Activated T-cell treated with anti-CD3 and anti-CD28 coated beads, Interleukin-2, amount 50 U/mL, for 4 hours (primary cell): ENCODE measurements around the gene TBX1. TPM values are rescaled to one million over a fixed set of nuclear protein-coding genes. Genes with fewer than 3 reads are reported as not detected.

ENCODE experiments used
- ATAC-seq, 2 donors: fragments of 200-7000 bp; cut with Tn5 transposase; one replicate each; pipeline ENCODE4 v1.10.0; 2021
- DNase-seq: peaks from one replicate; pipeline ENCODE4 v3.0.0-alpha.2; 2020
- H3K27me3 Mint-ChIP-seq: one replicate; pipeline ENCODE4 v1.8.0; 2021; ENCODE audit warnings: low read depth, mixed read lengths
- H3K36me3 Mint-ChIP-seq: one replicate; pipeline ENCODE4 v1.8.0; 2022; ENCODE audit warnings: mixed read lengths; ENCODE audit not compliant: insufficient read depth
- H3K4me1 Mint-ChIP-seq: one replicate; pipeline ENCODE4 v1.8.0; 2021; ENCODE audit warnings: low read depth, mixed read lengths
- H3K4me3 Mint-ChIP-seq: one replicate; pipeline ENCODE4 v1.8.0; 2021; ENCODE audit warnings: mild to moderate bottlenecking, moderate library complexity, mixed read lengths
- H3K9me3 Mint-ChIP-seq: one replicate; pipeline ENCODE4 v1.8.0; 2021; ENCODE audit warnings: mixed read lengths
- total RNA-seq, 3 donors: library from RNA; stranded (reverse); gene quantifications; one replicate each; pipeline ENCODE4 v1.2.1, GENCODE V29; 2021

Gene TBX1
- total RNA-seq, 3 donors from 2014 or later = not detected

DNA sequence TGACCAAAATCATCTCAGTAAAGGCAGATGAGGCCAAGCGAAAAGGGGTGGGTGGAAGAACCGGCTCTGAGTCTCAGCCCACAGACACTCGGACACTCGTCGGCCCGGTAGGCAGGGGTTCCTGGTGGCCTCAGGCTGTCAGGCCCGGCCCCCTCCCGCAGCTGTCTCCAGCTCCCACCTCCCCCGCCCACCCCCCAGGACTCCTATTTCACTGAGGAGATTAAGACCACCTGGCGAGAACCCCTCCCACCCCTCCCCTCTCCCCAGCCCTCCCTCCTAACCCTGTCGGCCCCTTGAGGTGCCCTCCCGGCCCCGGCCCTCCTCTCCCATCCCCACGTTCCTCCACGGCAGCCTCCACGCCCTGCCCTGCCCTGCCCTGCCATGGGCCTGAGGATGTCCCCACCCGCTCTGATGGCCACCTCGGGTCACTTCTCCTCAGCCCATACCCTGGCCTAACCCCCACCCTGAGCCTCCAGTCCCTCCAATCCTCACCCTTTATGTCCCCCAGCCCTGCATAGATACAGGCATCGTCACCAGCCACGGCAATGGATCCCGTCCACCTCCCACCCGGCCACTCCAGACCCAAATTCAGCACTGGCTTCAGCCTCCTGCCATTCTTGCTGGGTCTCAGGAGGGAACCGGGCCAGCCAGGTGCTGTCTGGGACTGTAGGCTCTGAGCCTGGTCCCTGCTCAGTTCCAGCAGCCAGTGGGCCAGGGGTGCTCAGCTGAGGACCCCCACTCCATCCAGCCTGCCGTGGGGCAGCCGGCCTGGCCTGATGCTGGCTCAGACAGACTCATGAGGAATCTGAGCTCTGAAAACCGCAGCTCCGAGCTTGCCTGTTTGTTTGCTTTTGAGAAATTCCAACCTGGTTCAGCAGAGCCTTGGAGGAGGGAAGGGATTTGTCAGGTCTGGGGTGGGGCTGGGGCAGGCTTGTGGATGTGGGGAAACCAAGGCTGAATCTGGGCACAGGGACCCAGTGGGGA, 9.8 kb upstream of the TBX1 start:
- no peaks in the 10 kb centered on the region for H3K9me3 Mint-ChIP-seq
- peaks cover 33% of the 10 kb centered on the region for H3K27me3 Mint-ChIP-seq
- H3K4me3 Mint-ChIP-seq = no peak overlapping the region
- H3K36me3 Mint-ChIP-seq = no peaks in the 10 kb centered on the region
- DNase-seq = no peak
- peaks cover 2% of the 10 kb centered on the region for H3K4me1 Mint-ChIP-seq
- no peak for ATAC-seq

DNA sequence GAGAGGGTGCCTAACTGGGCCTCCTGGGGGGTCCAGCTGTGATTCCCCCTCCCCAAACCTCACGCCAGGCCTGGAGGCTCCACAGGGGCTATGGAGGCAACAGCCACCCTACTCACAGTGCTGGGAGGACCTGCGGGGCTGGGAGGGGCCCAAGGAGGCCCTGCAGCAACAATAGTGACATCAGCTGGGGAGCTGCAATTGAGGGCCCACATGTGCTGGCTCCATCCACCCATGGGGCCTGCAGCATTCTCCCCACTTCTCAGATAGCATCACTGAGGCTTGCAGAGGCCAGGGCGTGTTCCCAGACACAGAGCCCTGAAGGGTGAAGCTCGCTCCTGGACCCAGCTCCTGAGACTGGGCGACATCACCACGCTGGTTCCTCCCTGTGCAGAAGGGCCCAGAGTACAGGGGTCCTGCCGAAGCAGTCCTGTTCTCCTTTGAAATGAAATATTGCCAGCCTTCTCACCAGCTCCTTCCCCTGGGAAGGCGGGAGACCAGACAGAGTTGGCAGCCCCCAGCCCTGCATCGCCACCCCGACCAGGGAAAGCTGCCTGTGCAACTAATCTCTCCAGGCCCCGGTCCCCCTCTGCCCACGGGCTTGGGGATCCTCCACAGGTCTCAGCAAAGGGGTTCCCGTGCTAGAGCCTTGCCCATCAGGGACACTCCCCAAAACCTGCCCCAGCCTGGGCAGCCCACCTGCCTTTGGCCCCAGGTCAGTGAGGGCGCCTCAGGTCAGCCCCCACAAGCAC, 8.9 kb upstream of the TBX1 start:
- no peaks in the 10 kb centered on the region for H3K9me3 Mint-ChIP-seq
- H3K4me3 Mint-ChIP-seq = no peak overlapping the region
- peaks cover 40% of the 10 kb centered on the region for H3K27me3 Mint-ChIP-seq
- ATAC-seq (no peak), DNase-seq (no peak)
- no peaks in the 10 kb centered on the region for H3K36me3 Mint-ChIP-seq
- H3K4me1 Mint-ChIP-seq = peaks cover 9% of the 10 kb centered on the region

DNA sequence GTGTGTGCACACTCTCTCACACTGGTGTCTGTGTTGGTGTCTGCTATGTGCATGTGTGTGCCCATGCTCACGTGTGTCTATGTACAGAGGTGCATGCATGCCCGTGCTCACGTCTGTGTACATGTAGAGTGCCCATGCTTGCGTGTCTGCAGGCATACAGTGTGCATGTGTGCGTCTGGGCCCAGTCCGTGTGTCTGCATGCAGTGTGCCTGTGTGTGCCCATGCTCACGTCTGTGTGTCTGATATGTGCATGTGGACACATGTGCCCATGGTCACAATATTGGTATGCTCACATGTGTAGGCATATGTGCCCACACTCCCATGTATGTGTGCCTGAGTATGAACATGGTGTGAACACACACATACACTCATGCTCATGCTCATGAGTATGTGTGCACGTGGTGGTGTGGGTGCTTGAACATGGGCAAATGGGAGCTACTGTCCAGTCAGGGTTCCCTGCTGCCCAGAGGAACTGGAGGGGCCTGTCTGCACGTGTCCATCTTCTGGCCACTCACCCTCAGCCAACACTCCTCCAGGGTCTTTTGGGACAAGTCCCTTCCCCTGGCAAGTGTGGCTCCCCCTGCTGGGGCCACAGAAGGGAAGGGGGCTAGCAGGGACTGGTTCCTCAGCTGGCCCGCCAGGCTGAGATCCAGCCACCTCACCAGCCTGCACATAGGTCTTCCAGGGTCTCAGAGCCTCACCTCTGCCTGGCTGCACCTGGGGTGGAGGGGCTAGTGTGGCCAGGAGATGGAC, 7.3 kb upstream of the TBX1 start:
- Mint-ChIP-seq H3K4me3 (no peak overlapping the region), H3K36me3 (no peaks in the 10 kb centered on the region), H3K4me1 (peaks cover 17% of the 10 kb centered on the region), H3K9me3 (no peaks in the 10 kb centered on the region), H3K27me3 (peaks cover 49% of the 10 kb centered on the region)
- DNase-seq (no peak), ATAC-seq (no peak)

DNA sequence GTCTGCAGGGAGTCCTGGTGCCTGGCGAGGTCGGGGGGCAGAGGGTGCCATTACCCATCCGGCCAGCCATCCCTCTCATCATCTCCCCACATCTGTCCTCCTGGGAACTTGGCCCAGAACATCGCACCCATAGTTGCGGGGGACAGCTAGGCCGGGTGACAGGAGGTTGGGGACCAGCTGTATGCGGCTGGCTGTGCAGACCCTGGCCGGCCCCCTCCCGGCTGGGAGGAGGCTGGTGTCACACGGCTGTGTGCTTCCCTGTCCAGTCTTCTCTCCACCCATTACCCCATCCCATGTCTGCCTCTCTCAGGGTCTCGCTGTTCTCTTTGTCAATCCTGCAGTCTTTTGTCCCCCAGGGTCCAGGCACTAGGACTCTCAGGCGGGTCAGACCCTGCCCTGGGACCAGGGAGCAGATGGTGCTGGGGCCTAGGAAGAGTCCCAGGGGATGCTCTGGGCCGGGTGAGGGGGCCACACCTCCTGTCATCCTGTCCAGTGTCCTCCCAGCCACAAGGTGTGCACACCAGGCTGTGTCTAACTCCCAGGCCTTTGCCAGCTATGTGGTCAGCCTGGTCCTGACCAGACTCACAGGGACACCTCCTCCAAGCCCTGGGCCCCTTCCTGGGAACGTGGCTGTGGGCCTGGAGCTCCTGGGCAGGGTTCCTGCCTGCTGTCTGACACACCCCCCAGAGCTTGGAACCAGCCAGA, 6.4 kb upstream of the TBX1 start:
- ATAC-seq (no peak), DNase-seq (no peak)
- H3K9me3 Mint-ChIP-seq = no peaks in the 10 kb centered on the region
- H3K4me3 Mint-ChIP-seq = no peak overlapping the region
- peaks cover 17% of the 10 kb centered on the region for H3K4me1 Mint-ChIP-seq
- H3K27me3 Mint-ChIP-seq = peaks cover 53% of the 10 kb centered on the region
- H3K36me3 Mint-ChIP-seq = no peaks in the 10 kb centered on the region

DNA sequence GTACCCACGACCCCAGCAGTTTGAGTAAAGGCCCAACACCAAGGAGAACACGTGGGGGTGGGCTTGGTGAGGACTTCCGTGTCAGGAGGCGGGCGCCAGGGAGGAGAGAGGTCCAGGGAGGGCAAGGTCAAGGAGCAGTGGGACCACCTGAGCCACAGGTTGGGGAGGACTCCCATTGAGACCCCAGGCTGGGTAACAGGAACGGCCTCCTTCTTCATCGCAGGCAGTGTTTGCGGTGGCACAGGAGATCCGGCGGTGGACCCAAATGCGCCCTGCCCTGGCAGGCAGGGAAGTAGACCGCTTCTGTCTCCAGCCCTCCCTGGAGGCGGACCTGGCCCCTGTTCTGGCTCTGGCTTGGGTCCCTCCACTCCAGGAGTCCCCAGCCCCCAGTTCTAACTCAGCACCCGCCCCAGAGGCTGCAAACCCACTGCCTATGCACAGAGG, 5.9 kb upstream of the TBX1 start:
- peaks cover 57% of the 10 kb centered on the region for H3K27me3 Mint-ChIP-seq

DNA sequence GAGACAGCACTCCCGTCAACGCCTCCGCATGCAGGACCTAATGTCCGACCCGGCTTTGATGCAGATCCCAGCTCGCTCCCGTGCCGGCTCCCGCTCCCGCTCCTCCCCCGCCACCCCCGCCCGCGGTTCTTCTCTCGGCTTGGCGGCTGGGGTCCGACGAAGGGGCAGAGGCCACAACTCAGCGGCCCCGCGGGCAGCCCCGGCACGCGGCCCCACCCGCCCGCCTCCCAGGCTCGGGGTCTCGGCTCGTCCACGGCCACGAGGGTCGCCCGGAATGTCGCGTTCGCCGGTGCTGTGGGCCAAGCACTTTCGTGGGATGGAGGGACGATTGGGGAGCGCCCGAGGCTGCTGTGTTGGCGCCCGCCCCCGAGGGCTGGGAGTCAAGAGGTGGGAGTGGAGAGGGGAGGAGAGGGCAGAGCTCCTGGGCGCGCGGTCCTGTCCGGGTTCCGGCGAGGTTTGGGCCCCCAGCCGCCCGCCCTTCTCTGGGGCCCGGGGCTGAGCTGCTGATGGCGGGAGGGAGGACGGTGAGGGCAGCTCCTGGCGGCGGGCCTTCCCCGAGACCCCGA, 5.3 kb upstream of the TBX1 start:
- no peak overlapping the region for H3K4me3 Mint-ChIP-seq
- H3K4me1 Mint-ChIP-seq = peaks cover 26% of the 10 kb centered on the region
- no peaks in the 10 kb centered on the region for H3K9me3 Mint-ChIP-seq
- H3K27me3 Mint-ChIP-seq = peaks cover 62% of the 10 kb centered on the region
- no peak for DNase-seq
- no peaks in the 10 kb centered on the region for H3K36me3 Mint-ChIP-seq
- ATAC-seq = no peak

More for the DNA sequence above, 5.9 kb upstream of the TBX1 start:
- ATAC-seq = no peak
- DNase-seq = no peak
- Mint-ChIP-seq H3K4me1 (peaks cover 21% of the 10 kb centered on the region), H3K4me3 (no peak overlapping the region), H3K36me3 (no peaks in the 10 kb centered on the region), H3K9me3 (no peaks in the 10 kb centered on the region)

DNA sequence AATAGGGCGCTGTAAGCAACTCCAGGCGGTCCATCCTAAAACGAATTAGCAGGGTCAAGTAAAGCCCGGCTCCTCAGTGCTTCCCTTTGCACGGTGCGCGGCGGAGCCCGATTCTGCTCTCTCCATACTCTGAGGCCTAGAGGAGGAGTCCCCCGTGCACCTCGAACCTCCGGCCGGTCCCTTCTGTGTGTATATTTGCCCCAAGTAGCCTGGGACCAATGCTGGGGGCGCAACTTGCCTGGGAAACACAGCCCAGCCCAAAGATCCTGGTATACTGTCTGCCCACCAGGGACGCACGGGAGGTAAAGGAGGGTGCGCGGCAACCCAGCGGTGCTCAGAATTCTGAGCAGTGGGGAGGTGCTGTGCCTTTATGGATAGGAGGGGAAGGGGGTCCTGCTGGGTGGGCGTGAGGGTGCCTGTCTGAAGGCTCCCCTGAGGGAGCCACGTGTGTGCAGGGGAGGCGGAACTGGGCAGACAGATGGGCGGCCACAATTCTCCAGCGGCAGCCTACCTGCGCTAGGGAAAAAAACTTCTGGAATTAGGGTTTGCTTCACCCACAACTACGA, 4.8 kb upstream of the TBX1 start:
- H3K4me1 Mint-ChIP-seq = peaks cover 27% of the 10 kb centered on the region
- peaks cover 63% of the 10 kb centered on the region for H3K27me3 Mint-ChIP-seq
- DNase-seq (no peak), ATAC-seq (peak in 1 of 2 donors; percentile 27)
- H3K36me3 Mint-ChIP-seq = no peaks in the 10 kb centered on the region
- H3K4me3 Mint-ChIP-seq = no peak overlapping the region
- H3K9me3 Mint-ChIP-seq = no peaks in the 10 kb centered on the region

DNA sequence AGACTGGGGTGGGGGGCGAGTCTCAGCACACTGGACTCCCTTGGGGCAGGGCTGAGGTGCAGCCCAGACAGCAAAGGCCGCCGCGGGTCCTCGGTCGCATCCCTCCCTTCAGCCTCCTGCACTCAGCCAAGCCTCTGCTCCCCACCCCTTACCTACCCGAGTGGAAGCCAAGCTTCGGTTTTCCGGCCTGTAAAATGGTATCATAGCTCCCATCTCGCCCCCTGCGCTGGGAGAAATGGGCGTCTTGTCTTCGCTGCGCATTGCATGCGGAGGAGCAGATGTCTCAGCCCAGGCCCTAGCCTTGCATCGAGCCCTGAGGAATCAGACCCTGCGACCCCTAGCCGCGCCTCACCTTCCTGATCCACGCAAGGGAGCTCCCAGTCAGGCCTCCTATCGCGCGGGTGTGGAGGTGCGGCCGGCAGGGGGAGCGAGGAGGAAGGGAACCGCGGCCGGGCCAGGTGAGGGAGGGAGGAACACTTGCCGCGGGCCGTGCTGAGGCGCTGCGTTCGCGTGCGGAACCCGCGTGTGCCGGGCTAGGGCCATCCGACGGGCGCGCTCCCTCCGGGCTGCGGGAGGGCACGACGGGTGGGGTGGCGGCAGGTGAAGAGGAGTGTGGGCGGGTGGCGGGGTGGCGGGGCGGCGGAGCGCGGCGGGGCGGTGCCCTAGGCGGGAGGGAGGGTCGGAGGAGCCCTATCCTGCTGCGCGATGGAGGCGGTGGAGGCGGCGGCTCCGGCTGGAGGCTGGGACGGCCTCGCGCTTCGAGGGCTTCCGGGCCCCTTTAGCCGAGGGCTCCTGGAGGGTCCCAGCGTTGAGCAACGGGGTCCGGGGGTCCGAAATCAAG, 4.1 kb upstream of the TBX1 start:
- DNase-seq (peak; percentile 64), ATAC-seq (peak; percentile 62 to 63)
- no peaks in the 10 kb centered on the region for H3K9me3 Mint-ChIP-seq
- H3K36me3 Mint-ChIP-seq = no peaks in the 10 kb centered on the region
- H3K27me3 Mint-ChIP-seq = peaks cover 63% of the 10 kb centered on the region
- H3K4me1 Mint-ChIP-seq = peaks cover 27% of the 10 kb centered on the region
- peak overlapping the region; percentile 45 for H3K4me3 Mint-ChIP-seq

DNA sequence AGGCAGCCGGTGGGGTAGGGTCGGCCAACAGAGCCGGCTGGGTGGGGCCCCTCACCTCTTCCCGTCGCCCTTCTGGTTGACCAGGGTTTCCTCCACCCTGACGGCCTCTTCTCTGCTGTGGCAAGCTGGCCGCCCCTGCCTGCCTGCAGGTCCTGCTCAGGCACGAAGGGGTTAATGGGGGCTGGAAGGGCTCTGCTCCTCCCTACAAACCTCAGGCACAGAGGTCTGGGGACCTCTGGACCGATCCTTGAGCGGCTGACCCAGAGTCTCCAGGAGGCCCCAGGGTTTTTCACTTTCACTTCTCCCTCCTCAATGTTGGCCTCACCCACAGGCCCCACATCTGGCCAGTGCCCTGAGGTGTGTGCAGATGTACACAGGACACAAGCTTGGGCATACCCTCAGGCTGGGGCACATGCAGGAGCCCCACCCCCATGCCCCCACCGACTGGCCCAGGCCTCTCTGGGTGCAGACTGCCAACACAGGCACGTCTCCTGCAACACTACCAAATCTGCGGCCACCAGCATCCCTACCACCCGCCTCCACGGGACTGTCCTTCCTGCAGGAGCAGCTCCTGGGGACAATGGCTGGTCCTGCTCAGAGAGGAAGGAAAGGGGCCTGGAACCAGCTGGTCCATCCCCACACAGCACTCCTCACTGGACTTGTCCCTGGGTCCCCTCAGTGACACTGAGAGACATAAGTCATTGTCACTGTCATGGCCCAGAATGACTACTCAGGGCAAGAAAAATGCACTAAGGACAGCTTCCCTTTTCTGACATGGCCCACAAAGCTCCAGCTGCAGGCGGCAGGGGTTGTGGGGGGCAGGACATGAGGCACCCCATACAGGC, 3.2 kb upstream of the TBX1 start:
- Mint-ChIP-seq H3K9me3 (no peaks in the 10 kb centered on the region), H3K36me3 (no peaks in the 10 kb centered on the region), H3K27me3 (peaks cover 66% of the 10 kb centered on the region), H3K4me1 (peaks cover 30% of the 10 kb centered on the region), H3K4me3 (peak overlapping the region; percentile 61)
- DNase-seq (no peak), ATAC-seq (no peak)

DNA sequence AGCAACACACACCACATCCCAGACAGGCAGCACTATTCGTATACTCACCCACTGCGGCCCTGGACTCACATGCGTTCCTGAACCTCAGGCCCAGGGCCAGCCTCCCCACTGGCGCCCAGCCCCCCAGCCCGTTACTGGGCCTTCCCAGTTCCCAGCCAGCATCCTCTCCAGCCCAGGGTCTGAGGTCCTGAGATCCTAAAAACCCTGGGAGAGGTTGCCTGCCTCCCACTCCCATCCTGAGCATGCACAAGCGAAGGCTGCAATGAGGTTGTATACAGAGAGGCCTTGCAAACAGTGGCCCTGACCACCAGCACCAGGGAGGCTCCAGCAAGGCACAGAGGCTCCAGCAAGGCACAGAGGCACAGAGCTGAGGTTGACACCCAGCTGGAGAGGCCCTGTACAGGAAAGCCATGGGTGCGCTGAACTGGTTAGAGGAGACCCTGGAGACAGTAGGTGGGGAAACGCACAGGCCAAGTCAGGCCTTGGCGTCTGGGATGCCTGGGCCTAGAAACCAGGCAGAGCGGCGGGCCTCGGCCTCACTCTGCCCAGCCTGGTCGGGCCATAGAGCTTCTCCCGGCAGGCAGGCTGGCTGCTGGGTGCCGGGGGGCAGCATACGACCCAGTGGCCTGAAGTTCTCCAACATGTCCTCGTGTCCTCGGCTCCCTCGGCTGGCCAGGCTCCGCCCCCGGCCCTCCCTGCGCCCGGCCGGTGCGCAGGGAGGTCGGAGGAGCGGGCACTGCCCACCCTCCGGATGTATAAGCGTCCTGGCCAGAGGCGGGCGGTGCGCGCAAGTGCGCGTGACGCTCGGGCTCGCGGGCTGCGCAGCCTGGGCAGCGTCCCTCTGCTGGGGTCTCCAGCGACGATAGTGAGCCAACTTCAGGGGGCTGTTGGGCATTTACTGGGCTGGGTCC, 2.3 kb upstream of the TBX1 start:
- no peak for DNase-seq
- Mint-ChIP-seq H3K27me3 (peaks cover 65% of the 10 kb centered on the region), H3K4me1 (peaks cover 30% of the 10 kb centered on the region), H3K9me3 (no peaks in the 10 kb centered on the region), H3K36me3 (no peaks in the 10 kb centered on the region), H3K4me3 (no peak overlapping the region)
- no peak for ATAC-seq

DNA sequence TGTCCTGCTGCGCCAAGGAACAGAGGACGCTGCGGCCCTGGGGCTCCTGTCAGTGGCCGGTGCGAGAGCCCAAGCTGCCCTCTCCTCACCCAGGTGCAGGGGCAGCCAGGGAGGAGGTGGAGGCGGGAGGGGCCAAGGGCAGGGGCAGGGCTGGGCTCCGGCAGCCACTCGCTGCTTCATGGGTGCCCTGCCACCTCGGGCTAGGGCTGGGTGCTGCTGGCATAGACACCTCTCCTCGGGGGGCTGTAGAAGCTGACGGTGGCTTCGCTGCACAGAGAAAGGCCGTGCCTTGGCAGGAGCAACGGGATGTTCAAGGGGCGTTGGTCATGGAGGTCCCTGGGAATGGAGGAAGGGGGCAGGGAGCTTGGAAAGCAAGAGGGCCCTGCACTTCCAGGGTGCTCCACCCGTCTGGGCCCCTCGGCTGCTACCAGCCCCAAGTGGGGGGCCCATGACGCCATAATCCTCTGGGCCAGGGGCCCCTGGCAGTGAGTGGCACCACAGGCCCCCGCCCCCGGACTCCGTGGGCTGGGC, 1.6 kb upstream of the TBX1 start:
- Mint-ChIP-seq H3K9me3 (no peaks in the 10 kb centered on the region), H3K4me1 (peaks cover 30% of the 10 kb centered on the region), H3K4me3 (no peak overlapping the region), H3K36me3 (no peaks in the 10 kb centered on the region), H3K27me3 (peaks cover 65% of the 10 kb centered on the region)
- ATAC-seq = no peak
- DNase-seq = no peak
